Measurements from ENCODE around the gene CACNA1A. TPM values are rescaled to one million over a fixed set of nuclear protein-coding genes. Genes with fewer than 3 reads are reported as not detected.

The CACNA1A gene
- total and polyA plus RNA-seq, 2 of the 4 experiments (the other 2 are of a cell fraction), result 5.9 to 15.0 TPM

GRCh38 chr19:13337181-13337580, 169.1 kb downstream of the CACNA1A start:
- 18% methylated on average over 1 of the region's 3 CpGs; no CpG with 5 or more reads in 1 of the 2 experiments for WGBS, 2 experiments (ENCODE audit: extremely low coverage in 2 of 2, insufficient read length in 1 of 2)
- intact Hi-C loops (cut with micrococcal nuclease), result no loop called here
- in situ Hi-C loops (cut with MboI; ENCODE audit: low sequenced_read_pairs), result no loop called here
- no peak overlapping the region for H3K4me3 ChIP-seq (ENCODE audit: insufficient read depth, low read depth, low read length)
- ATAC-seq (ENCODE audit: low read depth) (no peak), DNase-seq (no peak)
- H2AK9ac ChIP-seq (replicated peaks; ENCODE audit: low read depth, low read length, poor library complexity), result no peak overlapping the region
- CTCF ChIA-PET, result no interaction called here
- peaks cover 3% of the 10 kb centered on the region; the same call in 1 of the 2 replicates for H3K36me3 ChIP-seq (ENCODE audit: control insufficient read depth, insufficient read depth, low read length)
- no peaks in the 10 kb centered on the region for H3K9me1 ChIP-seq (ENCODE audit: insufficient read depth, low read length)
- no peak overlapping the region for H2AFZ ChIP-seq (replicated peaks; ENCODE audit: low read length, poor library complexity)
- H3K56ac ChIP-seq (ENCODE audit: extremely low read depth, insufficient read depth, low read length), result no peak overlapping the region
- no peak overlapping the region for H4K8ac ChIP-seq (ENCODE audit: low read depth in 2 of 2, low read length in 2 of 2)
- no peaks in the 10 kb centered on the region for H4K20me1 ChIP-seq (ENCODE audit: insufficient read depth, low read length)
- H2AK5ac ChIP-seq (ENCODE audit: low read depth, low read length), result no peak overlapping the region
- no peak for TF ChIP-seq USF2 (IDR thresholded peaks at IDR 0.05; ENCODE audit: low read depth, low read length)
- TF ChIP-seq MAFK (IDR thresholded peaks at IDR 0.05; ENCODE audit: low read depth, low read length), result no peak
- TF ChIP-seq RAD21 (IDR thresholded peaks at IDR 0.05; ENCODE audit: low read length), result no peak
- no peak for TF ChIP-seq MAZ (IDR thresholded peaks at IDR 0.05; ENCODE audit: borderline replicate concordance, low read depth, low read length)
- TF ChIP-seq, protein P1, sequence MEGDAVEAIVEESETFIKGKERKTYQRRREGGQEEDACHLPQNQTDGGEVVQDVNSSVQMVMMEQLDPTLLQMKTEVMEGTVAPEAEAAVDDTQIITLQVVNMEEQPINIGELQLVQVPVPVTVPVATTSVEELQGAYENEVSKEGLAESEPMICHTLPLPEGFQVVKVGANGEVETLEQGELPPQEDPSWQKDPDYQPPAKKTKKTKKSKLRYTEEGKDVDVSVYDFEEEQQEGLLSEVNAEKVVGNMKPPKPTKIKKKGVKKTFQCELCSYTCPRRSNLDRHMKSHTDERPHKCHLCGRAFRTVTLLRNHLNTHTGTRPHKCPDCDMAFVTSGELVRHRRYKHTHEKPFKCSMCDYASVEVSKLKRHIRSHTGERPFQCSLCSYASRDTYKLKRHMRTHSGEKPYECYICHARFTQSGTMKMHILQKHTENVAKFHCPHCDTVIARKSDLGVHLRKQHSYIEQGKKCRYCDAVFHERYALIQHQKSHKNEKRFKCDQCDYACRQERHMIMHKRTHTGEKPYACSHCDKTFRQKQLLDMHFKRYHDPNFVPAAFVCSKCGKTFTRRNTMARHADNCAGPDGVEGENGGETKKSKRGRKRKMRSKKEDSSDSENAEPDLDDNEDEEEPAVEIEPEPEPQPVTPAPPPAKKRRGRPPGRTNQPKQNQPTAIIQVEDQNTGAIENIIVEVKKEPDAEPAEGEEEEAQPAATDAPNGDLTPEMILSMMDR (conservative IDR thresholded peaks at IDR 0.05; ENCODE audit: low read depth, low read length), result no peak
- no peak overlapping the region for H2BK15ac ChIP-seq (ENCODE audit: low read depth, low read length)
- H3K4me1 ChIP-seq (ENCODE audit: control insufficient read depth, insufficient read depth, low read length), result no peaks in the 10 kb centered on the region
- no peak overlapping the region for H3K9ac ChIP-seq (ENCODE audit: low read depth, low read length)
- no peaks in the 10 kb centered on the region for H3K79me1 ChIP-seq (ENCODE audit: low read depth in 1 of 2, low read length in 2 of 2)
- POLR2A ChIA-PET (ENCODE audit: unreplicated experiment), result no interaction called here
- H2BK120ac ChIP-seq (ENCODE audit: low read depth, low read length), result no peak overlapping the region
- no peak overlapping the region for H2BK20ac ChIP-seq (ENCODE audit: low read depth, low read length)
- H3K23ac ChIP-seq (ENCODE audit: low read depth, low read length), result no peak overlapping the region
- no peak overlapping the region for H3K14ac ChIP-seq (replicated peaks; ENCODE audit: low read depth, low read length)
- no peak overlapping the region for H2BK5ac ChIP-seq (ENCODE audit: low read depth, low read length, poor library complexity, severe bottlenecking)
- no peak overlapping the region for H3K4ac ChIP-seq (ENCODE audit: low read depth, low read length)
- no TSS peak for BruUV-seq (replicated peaks)
- dilution Hi-C loops (cut with HindIII; ENCODE audit: low sequenced_read_pairs, unreplicated experiment), result no loop called here
- no peak overlapping the region for H3K4me2 ChIP-seq (ENCODE audit: low read depth, low read length)
- no peak overlapping the region for H4K91ac ChIP-seq (ENCODE audit: insufficient read depth, low read depth, low read length)
- peaks cover 7% of the 10 kb centered on the region for H3K9me3 ChIP-seq (ENCODE audit: control insufficient read depth, insufficient read depth, low read length)
- no peak overlapping the region for H3K27ac ChIP-seq (ENCODE audit: insufficient read depth, low read length)
- H3K27me3 ChIP-seq (ENCODE audit: control insufficient read depth, insufficient read depth, low read length), result no peaks in the 10 kb centered on the region
- no peak overlapping the region for H3K18ac ChIP-seq (ENCODE audit: low read depth, low read length)
- no peak overlapping the region for H4K5ac ChIP-seq (ENCODE audit: low read depth, low read length)

Data from IMR-90 (cell line).